Mononuclear cell (primary cell): Measurements from ENCODE around the gene PIGL. TPM values are rescaled to one million over a fixed set of nuclear protein-coding genes. Genes with fewer than 3 reads are reported as not detected.

ENCODE experiments used
- H3K27me3 ChIP-seq: 2 replicates; pipeline ENCODE4 v1.6.0; 2011; ENCODE audit warnings: low read length, control low read depth; ENCODE audit not compliant: insufficient read depth
- H3K4me1 ChIP-seq: 2 replicates; pipeline ENCODE4 v1.5.1; 2011; ENCODE audit warnings: mild to moderate bottlenecking, low read length, control low read depth; ENCODE audit not compliant: insufficient read depth
- H3K4me3 ChIP-seq: 2 replicates; pipeline ENCODE4 v1.5.1; 2011; ENCODE audit warnings: mild to moderate bottlenecking, low read length, moderate library complexity
- H3K9me3 ChIP-seq: 2 replicates; pipeline ENCODE4 v1.5.1; 2011; ENCODE audit warnings: low read depth, mild to moderate bottlenecking, control low read depth, low read length
- total RNA-seq: library from RNA; depleted of rRNA; stranded (reverse); fragments of >200 nt; gene quantifications from one replicate; pipeline ENCODE4 v1.2.3, GENCODE V29; 2012

PIGL gene
- total RNA-seq, 1 donor: 30.0 TPM

- Histone ChIP-seq H3K4me1 (peaks cover 11% of the 10 kb centered on the region), H3K9me3 (no peaks in the 10 kb centered on the region), H3K27me3 (no peaks in the 10 kb centered on the region)
Observed at GRCh38 chr17:16250635-16251034, 33.6 kb downstream of the PIGL start.

GRCh38 chr17:16251043-16251442 lies 34.0 kb downstream of the PIGL start:
- Histone ChIP-seq H3K4me1 (peaks cover 12% of the 10 kb centered on the region), H3K4me3 (no peak overlapping the region), H3K27me3 (no peaks in the 10 kb centered on the region), H3K9me3 (no peaks in the 10 kb centered on the region)

More at GRCh38 chr17:16250635-16251034, 33.6 kb downstream of the PIGL start:
- no peak overlapping the region for H3K4me3 ChIP-seq

DNA sequence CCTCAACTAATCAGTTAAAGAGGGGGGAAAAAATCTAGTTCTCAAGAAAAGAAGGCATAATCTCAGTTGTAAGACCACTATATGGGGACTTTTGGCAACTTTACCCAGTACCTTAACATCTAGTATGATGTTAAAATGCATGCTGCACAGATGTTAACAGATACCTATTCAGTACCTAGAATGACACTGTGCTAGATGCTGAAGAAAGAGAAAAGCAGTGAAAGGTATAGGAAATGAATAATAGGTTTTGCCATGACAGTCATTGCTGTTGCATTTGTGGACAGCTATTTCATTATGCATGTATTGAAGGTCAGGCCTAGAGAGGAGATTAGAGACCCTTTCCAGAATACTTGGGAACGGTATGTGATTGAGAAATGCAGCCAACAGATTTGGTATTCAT lies 34.5 kb downstream of the PIGL start:
- Histone ChIP-seq H3K9me3 (no peaks in the 10 kb centered on the region), H3K4me1 (peaks cover 12% of the 10 kb centered on the region)

DNA sequence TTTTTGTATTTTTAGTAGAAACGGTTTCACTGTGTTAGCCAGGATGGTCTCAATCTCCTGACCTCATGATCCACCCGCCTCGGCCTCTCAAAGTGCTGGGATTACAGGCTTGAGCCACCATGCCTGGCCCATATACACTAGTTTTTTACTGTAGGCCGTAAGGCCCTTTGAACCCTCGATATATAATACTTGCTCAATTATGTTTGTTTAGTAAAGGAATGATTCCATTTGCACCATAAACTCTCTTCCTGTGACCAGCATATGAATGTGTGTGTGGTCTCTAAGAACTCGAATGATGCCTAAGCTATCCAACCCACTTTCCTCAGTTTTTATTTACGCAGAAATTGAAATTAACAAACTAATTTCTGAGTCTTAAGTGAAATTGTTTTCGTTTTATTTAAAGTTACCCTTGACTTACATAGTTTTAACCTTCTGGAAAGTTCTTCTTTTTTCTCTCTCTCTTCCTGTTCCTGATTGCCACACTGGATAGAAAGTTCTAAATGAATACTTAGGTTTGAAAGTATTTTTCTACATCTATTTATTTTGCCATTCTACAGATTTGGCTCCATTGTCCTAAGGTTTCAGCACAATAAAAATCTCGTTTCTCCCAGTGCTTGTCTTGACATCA lies 37.9 kb downstream of the PIGL start:
- Histone ChIP-seq H3K4me3 (no peak overlapping the region), H3K27me3 (no peaks in the 10 kb centered on the region), H3K4me1 (peaks cover 12% of the 10 kb centered on the region), H3K9me3 (no peaks in the 10 kb centered on the region)

More for the DNA sequence above, 34.5 kb downstream of the PIGL start:
- H3K27me3 ChIP-seq: no peaks in the 10 kb centered on the region
- no peak overlapping the region for H3K4me3 ChIP-seq

DNA sequence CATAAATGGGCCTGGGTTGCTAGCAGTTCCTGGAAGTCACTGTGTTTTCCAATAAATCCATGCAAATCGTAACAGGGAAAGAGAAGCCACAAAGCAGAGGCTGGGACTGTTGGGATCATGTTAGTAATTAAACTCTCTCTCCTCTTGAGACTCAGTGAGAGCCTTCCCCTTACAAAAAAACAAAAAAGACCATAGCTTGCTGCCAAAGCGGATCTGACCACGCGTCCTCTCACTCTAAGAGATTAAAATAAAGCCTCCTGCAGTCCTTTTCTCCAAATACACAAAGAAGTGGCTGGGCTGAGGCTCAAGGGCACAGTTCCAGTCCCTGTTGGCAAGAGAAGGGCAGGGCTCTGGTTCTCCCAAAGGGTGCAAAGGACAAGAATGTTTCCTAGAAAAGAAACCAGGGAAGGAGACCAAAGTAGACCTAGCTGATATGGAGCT lies 38.5 kb downstream of the PIGL start:
- Histone ChIP-seq H3K9me3 (no peaks in the 10 kb centered on the region), H3K4me1 (peaks cover 12% of the 10 kb centered on the region), H3K4me3 (no peak overlapping the region), H3K27me3 (no peaks in the 10 kb centered on the region)

DNA sequence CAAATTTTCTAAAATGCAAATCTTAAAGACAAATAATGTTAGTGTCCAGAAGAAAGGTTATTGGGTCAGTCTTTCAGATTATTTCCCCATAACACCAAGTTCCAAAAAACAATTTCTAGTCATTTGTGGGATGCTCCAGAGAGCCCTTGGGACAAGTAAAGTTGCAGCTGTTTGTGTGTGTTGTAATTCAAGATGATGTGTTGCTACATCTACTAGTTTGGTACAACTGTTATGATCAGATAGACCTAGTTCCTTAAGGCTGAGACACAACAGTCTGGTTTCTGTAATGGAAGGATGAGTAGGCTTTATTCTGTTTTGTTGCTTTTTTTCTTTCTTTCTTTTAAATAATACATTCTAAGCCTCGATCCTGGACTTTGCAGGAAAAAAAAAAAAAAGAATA lies 41.9 kb downstream of the PIGL start:
- Histone ChIP-seq H3K27me3 (no peaks in the 10 kb centered on the region), H3K4me1 (peaks cover 12% of the 10 kb centered on the region), H3K9me3 (no peaks in the 10 kb centered on the region), H3K4me3 (no peak overlapping the region)

DNA sequence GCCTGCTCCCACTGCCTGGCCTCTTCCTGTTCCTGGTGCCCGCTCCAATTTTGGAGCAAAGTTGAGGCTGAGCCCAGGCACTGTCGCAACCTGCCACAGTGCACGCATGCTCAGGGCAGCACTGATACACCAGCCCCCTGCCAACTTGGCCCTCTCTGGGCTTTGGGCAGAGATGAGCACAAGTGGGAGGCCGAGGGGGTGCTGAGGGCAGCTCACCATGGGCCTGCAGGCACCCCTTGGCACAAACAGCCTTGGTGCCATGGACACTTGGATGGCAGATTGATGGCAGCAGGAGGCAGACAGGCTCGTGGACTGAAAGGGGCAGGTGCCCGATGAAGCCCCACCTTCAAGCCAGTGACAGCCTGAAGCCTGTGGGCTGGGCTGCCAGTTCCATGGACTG lies 42.9 kb downstream of the PIGL start:
- Histone ChIP-seq H3K4me3 (no peak overlapping the region), H3K9me3 (no peaks in the 10 kb centered on the region), H3K4me1 (peaks cover 9% of the 10 kb centered on the region), H3K27me3 (no peaks in the 10 kb centered on the region)

GRCh38 chr17:16261049-16261448 lies 44.0 kb downstream of the PIGL start:
- no peak overlapping the region for H3K4me3 ChIP-seq
- H3K4me1 ChIP-seq: no peaks in the 10 kb centered on the region
- no peaks in the 10 kb centered on the region for H3K9me3 ChIP-seq
- H3K27me3 ChIP-seq: no peaks in the 10 kb centered on the region

DNA sequence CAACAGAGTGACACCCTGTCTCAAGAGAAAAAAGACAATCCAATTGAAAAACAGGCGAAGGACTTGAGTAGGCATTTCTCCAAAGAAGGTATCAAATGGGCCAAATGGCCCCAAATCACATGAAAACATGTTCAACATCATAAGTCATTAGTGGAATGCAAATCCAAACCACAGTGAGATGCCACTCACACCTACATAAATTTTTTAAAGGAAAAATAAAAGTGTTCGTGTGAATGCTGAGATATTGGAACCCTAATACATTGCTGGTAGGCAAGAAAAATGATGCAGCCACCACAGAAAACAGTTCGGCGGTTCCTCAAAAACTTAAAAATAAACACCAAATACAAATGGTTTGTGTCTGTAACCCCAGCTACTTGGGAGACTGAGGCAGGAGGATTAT lies 45.2 kb downstream of the PIGL start:
- H3K9me3 ChIP-seq: no peaks in the 10 kb centered on the region
- no peaks in the 10 kb centered on the region for H3K27me3 ChIP-seq
- no peak overlapping the region for H3K4me3 ChIP-seq
- peaks cover 5% of the 10 kb centered on the region for H3K4me1 ChIP-seq

DNA sequence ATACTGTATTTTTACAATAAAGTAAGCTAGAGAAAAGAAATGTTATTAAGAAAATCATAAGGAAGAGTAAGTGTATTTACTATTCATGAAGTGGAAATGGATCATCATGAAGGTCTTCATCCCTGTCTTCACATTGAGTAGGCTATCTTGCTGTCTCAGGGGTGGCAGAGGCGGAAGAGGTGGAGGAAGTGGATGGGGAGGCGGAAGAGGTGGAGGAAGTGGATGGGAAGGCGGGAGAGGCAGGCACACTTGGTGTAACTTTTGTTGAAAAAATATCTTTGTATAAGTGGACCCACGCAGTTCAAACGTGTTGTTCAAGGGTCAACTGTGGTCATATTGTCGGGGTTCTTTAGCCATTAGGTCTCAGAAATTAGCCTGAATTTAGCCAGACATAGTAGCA lies 50.2 kb downstream of the PIGL start:
- Histone ChIP-seq H3K4me3 (no peak overlapping the region), H3K27me3 (no peaks in the 10 kb centered on the region), H3K4me1 (peaks cover 35% of the 10 kb centered on the region), H3K9me3 (no peaks in the 10 kb centered on the region)

- Histone ChIP-seq H3K9me3 (no peaks in the 10 kb centered on the region), H3K4me3 (no peak overlapping the region), H3K4me1 (peaks cover 35% of the 10 kb centered on the region), H3K27me3 (no peaks in the 10 kb centered on the region)
Observed at GRCh38 chr17:16269658-16270057, 52.6 kb downstream of the PIGL start.

DNA sequence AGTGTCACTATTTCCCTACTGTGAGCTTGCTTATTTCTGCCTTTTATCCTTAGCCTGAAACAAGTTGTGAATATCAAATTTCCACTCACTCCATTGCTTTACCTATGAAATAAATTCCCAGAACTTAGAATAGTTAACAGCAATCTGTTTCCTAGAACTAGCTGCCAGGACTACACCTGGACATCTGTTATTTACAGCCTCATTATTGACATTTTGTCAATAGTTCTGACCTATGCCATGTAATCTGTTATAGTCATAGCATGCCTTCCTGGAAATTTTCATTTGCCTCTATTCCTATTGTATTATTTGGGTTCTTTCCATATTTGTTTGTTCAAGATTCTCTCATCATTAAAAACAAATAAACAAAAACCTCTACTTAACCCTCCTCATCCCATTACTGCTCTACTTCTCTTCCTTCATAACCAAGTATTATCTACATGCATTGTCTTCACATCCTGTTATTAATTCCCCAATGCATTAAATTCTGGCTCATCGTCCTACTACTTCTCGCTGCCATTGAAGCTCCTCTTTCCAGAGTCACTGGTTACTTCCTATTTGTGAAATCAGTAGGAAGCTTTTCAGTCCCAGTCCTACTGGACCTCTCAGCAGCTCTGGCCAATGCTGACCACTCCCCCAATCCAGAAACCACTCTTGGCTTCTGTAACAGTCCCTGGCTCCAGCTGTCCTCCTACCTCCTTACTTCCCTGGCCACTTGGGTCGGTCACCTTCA lies 55.3 kb downstream of the PIGL start:
- peaks cover 30% of the 10 kb centered on the region for H3K4me1 ChIP-seq
- H3K27me3 ChIP-seq: no peaks in the 10 kb centered on the region
- H3K9me3 ChIP-seq: no peaks in the 10 kb centered on the region
- no peak overlapping the region for H3K4me3 ChIP-seq

GRCh38 chr17:16273499-16273898 lies 56.5 kb downstream of the PIGL start:
- peaks cover 17% of the 10 kb centered on the region for H3K4me1 ChIP-seq
- H3K4me3 ChIP-seq: no peak overlapping the region
- no peaks in the 10 kb centered on the region for H3K9me3 ChIP-seq
- no peaks in the 10 kb centered on the region for H3K27me3 ChIP-seq

- Histone ChIP-seq H3K4me3 (no peak overlapping the region), H3K27me3 (no peaks in the 10 kb centered on the region), H3K9me3 (no peaks in the 10 kb centered on the region), H3K4me1 (peaks cover 13% of the 10 kb centered on the region)
Observed at GRCh38 chr17:16273929-16274339, 56.9 kb downstream of the PIGL start.

GRCh38 chr17:16275024-16275423 lies 58.0 kb downstream of the PIGL start:
- no peaks in the 10 kb centered on the region for H3K9me3 ChIP-seq
- H3K4me3 ChIP-seq: no peak overlapping the region
- H3K27me3 ChIP-seq: no peaks in the 10 kb centered on the region
- H3K4me1 ChIP-seq: peaks cover 2% of the 10 kb centered on the region

GRCh38 chr17:16277163-16277562 lies 60.2 kb downstream of the PIGL start:
- Histone ChIP-seq H3K4me1 (no peaks in the 10 kb centered on the region), H3K4me3 (no peak overlapping the region), H3K9me3 (no peaks in the 10 kb centered on the region), H3K27me3 (no peaks in the 10 kb centered on the region)
